MCF 10A (cell line): Measurements from ENCODE around the gene PROK2. TPM values are rescaled to one million over a fixed set of nuclear protein-coding genes. Genes with fewer than 3 reads are reported as not detected.

Source experiments
- BruUV-seq: library from RNA; stranded (reverse); fragments of 400-500 nt; replicated peaks from 2 replicates; lab custom pipeline; 2021; lab: Mats Ljungman, UMichigan
- CTCF ChIA-PET: fragments of 300-600 bp; sonication (Branson Sonifier 250); formaldehyde crosslinking; extraction: SDS; loops from one replicate; lab custom pipeline; 2021; ENCODE audit warnings: antibody characterized with exemption, inconsistent platforms; lab: Yijun Ruan, JAX
- POLR2A ChIA-PET: fragments of 300-600, 350-650 bp; sonication (Branson Sonifier 250); formaldehyde crosslinking; extraction: SDS; loops from one replicate; lab custom pipeline; 2020; ENCODE audit warnings: antibody characterized with exemption, inconsistent platforms; lab: Yijun Ruan, JAX
- DNase-seq: peaks from one replicate; pipeline ENCODE4 v3.0.0-alpha.2; 2018; ENCODE audit not compliant: unreplicated experiment
- H3K27ac Mint-ChIP-seq: one replicate; pipeline ENCODE4 v1.8.0; 2022; ENCODE audit warnings: mild to moderate bottlenecking, low read depth, mixed read lengths; ENCODE audit not compliant: unreplicated experiment
- H3K27me3 Mint-ChIP-seq: one replicate; pipeline ENCODE4 v1.8.0; 2022; ENCODE audit warnings: mixed read lengths; ENCODE audit not compliant: insufficient read depth, unreplicated experiment
- H3K36me3 Mint-ChIP-seq: one replicate; pipeline ENCODE4 v1.8.0; 2022; ENCODE audit warnings: mild to moderate bottlenecking, moderate library complexity, mixed read lengths; ENCODE audit not compliant: insufficient read depth, unreplicated experiment
- H3K4me1 Mint-ChIP-seq: one replicate; pipeline ENCODE4 v1.8.0; 2022; ENCODE audit warnings: mixed read lengths; ENCODE audit not compliant: insufficient read depth, unreplicated experiment
- H3K4me3 Mint-ChIP-seq: one replicate; pipeline ENCODE4 v1.8.0; 2022; ENCODE audit warnings: mild to moderate bottlenecking, moderate library complexity, mixed read lengths; ENCODE audit not compliant: unreplicated experiment
- H3K9me3 Mint-ChIP-seq: one replicate; pipeline ENCODE4 v1.8.0; 2022; ENCODE audit warnings: mixed read lengths; ENCODE audit not compliant: unreplicated experiment
- intact Hi-C: fragments of 100-400 bp; cut with micrococcal nuclease; formaldehyde crosslinking; loops from 2 replicates; pipeline ENCODE4 v1.14.1; 2022
- total RNA-seq: library from RNA; stranded (reverse); gene quantifications from 2 replicates; pipeline ENCODE4 v1.2.3, GENCODE V29; 2022
- TF ChIP-seq, protein P1 (sequence below): fragments of 200-600 bp; IDR thresholded peaks from one replicate; pipeline ENCODE4 v1.8.0; 2022; ENCODE audit warnings: antibody characterized with exemption, mild to moderate bottlenecking; ENCODE audit not compliant: unreplicated experiment

Gene PROK2
- total RNA-seq, 1 experiment from 2014 or later = not detected

DNA sequence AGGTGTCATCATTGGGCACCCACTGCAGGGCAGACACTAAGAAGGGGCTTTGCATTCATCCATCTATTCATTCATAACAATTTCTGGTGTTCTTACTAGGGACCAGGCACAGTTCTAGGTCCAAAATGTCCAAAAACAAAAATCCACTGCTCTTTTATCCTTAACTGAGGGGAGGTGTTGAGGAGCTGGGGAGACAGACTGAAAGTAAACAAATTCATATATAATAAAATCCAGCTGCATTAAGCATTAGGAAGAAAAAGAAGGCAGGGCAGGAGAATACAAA is 60.8 kb downstream of the PROK2 start:
- TF ChIP-seq, protein P1, sequence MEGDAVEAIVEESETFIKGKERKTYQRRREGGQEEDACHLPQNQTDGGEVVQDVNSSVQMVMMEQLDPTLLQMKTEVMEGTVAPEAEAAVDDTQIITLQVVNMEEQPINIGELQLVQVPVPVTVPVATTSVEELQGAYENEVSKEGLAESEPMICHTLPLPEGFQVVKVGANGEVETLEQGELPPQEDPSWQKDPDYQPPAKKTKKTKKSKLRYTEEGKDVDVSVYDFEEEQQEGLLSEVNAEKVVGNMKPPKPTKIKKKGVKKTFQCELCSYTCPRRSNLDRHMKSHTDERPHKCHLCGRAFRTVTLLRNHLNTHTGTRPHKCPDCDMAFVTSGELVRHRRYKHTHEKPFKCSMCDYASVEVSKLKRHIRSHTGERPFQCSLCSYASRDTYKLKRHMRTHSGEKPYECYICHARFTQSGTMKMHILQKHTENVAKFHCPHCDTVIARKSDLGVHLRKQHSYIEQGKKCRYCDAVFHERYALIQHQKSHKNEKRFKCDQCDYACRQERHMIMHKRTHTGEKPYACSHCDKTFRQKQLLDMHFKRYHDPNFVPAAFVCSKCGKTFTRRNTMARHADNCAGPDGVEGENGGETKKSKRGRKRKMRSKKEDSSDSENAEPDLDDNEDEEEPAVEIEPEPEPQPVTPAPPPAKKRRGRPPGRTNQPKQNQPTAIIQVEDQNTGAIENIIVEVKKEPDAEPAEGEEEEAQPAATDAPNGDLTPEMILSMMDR = no peak
- Mint-ChIP-seq H3K4me3 (peak overlapping the region; percentile 77), H3K4me1 (no peaks in the 10 kb centered on the region), H3K27ac (no peak overlapping the region), H3K9me3 (no peaks in the 10 kb centered on the region), H3K27me3 (no peaks in the 10 kb centered on the region), H3K36me3 (no peaks in the 10 kb centered on the region)
- POLR2A ChIA-PET = interaction anchor here (1.0 to 1.5 kb wide), 5 partner anchors 10 to 135 kb away, joined by 3 to 5 read pairs (median 4); no protein-coding TSS in a partner anchor
- no peak for DNase-seq
- BruUV-seq = no TSS peak
- intact Hi-C loops = no loop called here
- CTCF ChIA-PET = interaction anchor here (0.7 to 2.1 kb wide), 10 partner anchors 10 to 1117 kb away, joined by 3 to 12 read pairs (median 3); no protein-coding TSS in a partner anchor

GRCh38 chr3:71723452-71724170 is 61.3 kb downstream of the PROK2 start:
- CTCF ChIA-PET = interaction anchor here (1.0 to 2.1 kb wide), 8 partner anchors 11 to 152 kb away, joined by 3 to 12 read pairs (median 4); no protein-coding TSS in a partner anchor
- H3K36me3 Mint-ChIP-seq = no peaks in the 10 kb centered on the region
- H3K27me3 Mint-ChIP-seq = no peaks in the 10 kb centered on the region
- no peak for DNase-seq
- no peak overlapping the region for H3K27ac Mint-ChIP-seq
- TF ChIP-seq, protein P1 = no peak
- no TSS peak for BruUV-seq
- no peaks in the 10 kb centered on the region for H3K9me3 Mint-ChIP-seq
- POLR2A ChIA-PET = interaction anchor here (1.1 to 1.5 kb wide), 4 partner anchors 10 to 40 kb away, joined by 3 to 5 read pairs (median 4); no protein-coding TSS in a partner anchor
- intact Hi-C loops = no loop called here
- no peaks in the 10 kb centered on the region for H3K4me1 Mint-ChIP-seq
- H3K4me3 Mint-ChIP-seq = peak overlapping the region; percentile 77

DNA sequence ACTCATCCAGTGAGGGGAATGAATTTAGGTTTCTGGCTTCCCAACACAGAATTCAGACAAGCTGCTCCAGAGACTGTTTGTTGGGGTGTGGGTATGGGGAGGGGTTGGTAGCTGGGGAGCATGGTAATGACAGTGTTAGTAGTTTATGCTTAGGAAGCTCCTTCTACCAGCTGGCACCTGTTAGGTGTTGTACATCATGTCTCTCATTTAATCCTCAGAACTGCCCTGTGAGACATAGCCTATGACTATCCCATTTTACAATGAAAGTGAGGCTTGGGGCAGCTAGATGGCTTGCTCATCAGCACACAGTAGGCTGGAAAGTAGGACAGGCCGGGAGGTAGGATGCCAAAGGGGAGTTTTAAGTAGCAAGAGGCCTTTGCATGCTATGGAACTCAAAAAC is 62.3 kb downstream of the PROK2 start:
- intact Hi-C loops = no loop called here
- no peaks in the 10 kb centered on the region for H3K9me3 Mint-ChIP-seq
- no peak overlapping the region for H3K4me3 Mint-ChIP-seq
- CTCF ChIA-PET = interaction anchor here (0.6 to 2.1 kb wide), 6 partner anchors 11 to 1220 kb away, joined by 3 to 12 read pairs (median 4); no protein-coding TSS in a partner anchor
- H3K27me3 Mint-ChIP-seq = no peaks in the 10 kb centered on the region
- POLR2A ChIA-PET = no interaction called here
- H3K36me3 Mint-ChIP-seq = no peaks in the 10 kb centered on the region
- TF ChIP-seq, protein P1 = no peak
- H3K27ac Mint-ChIP-seq = no peak overlapping the region
- no peaks in the 10 kb centered on the region for H3K4me1 Mint-ChIP-seq
- no TSS peak for BruUV-seq
- DNase-seq = no peak

Other genes with a start within 250 kb of the PROK2 start
- 49.0 and 51.1 TPM in 2 replicates for gene FOXP1, start 201.4 kb downstream of the PROK2 start, total RNA-seq
- gene EIF4E3, start 59.7 kb downstream of the PROK2 start, total RNA-seq = 4.3 and 7.6 TPM in 2 replicates
- 4.4 and 6.3 TPM in 2 replicates for gene GPR27, start 31.3 kb downstream of the PROK2 start, total RNA-seq